ENCODE measurements around the gene ZNF296. TPM values are rescaled to one million over a fixed set of nuclear protein-coding genes. Genes with fewer than 3 reads are reported as not detected.
A peak's percentile ranks its signal among the peaks of the same experiment; 100 is the strongest.

ZNF296 gene
- polyA plus RNA-seq, 1 donor (not counting 4 experiments of a cell fraction or from before 2014, with no cell fraction given): 0.25 TPM

DNA sequence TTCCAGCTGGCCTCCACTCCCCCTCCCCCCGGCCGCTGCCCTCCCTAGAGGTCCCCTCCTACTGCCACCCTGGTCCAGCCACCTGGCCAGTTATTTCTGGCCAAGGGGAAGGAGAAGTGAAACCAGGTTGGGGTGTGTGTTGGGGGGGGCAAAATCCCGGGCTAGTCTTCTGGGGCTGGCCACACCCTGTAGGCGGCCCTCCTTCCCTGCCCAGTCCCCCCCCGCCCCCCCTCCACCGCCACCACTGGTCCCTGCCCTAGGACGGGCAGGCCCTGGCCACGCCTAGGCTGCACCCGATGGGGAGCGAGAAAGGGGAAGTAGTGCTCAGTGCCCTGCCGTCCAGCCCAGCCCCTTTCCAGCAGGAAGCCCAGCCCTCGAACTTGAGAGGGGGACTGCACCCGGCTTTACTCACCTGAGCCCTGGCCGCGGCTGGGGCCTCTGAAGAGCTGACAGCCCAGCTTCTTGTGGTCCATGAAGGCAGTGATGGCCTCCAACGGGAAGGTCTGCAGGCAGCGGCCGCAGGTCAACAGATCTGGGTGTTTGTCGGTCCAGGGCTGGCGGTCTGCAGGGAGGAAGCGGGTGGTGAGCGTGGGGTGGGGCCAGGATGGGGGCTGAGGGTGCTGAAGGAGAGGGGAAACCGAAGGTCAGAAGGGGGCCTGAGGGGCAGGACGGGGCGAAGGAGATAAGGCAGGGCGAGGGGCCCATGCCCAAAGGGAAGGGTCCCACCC, 813 bp downstream of the ZNF296 start:
- peaks cover 22% of the 10 kb centered on the region for H3K4me1 ChIP-seq (ENCODE audit: control insufficient read depth, extremely low read depth, insufficient read depth, low read length)
- TF ChIP-seq, protein P1, sequence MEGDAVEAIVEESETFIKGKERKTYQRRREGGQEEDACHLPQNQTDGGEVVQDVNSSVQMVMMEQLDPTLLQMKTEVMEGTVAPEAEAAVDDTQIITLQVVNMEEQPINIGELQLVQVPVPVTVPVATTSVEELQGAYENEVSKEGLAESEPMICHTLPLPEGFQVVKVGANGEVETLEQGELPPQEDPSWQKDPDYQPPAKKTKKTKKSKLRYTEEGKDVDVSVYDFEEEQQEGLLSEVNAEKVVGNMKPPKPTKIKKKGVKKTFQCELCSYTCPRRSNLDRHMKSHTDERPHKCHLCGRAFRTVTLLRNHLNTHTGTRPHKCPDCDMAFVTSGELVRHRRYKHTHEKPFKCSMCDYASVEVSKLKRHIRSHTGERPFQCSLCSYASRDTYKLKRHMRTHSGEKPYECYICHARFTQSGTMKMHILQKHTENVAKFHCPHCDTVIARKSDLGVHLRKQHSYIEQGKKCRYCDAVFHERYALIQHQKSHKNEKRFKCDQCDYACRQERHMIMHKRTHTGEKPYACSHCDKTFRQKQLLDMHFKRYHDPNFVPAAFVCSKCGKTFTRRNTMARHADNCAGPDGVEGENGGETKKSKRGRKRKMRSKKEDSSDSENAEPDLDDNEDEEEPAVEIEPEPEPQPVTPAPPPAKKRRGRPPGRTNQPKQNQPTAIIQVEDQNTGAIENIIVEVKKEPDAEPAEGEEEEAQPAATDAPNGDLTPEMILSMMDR (optimal IDR thresholded peaks at IDR 0.05 in 1 of 3, IDR thresholded peaks at IDR 0.05 in 1 of 3, conservative IDR thresholded peaks at IDR 0.05 in 1 of 3; ENCODE audit: extremely low read depth in 1 of 3, insufficient read depth in 2 of 3, low read length in 3 of 3): no peak
- TF ChIP-seq EZH2 (IDR thresholded peaks at IDR 0.05; ENCODE audit: low read length): no peak
- peaks cover 3 to 10% of the 10 kb centered on the region in 2 experiments for H3K36me3 ChIP-seq (ENCODE audit: control insufficient read depth in 2 of 2, extremely low read depth in 1 of 2, insufficient read depth in 2 of 2, low read length in 2 of 2)
- peaks cover 4% of the 10 kb centered on the region for H4K20me1 ChIP-seq (ENCODE audit: control insufficient read depth, extremely low read depth, insufficient read depth, low read length)
- H3K4me3 ChIP-seq (ENCODE audit: control insufficient read depth in 2 of 3, extremely low read depth in 1 of 3, insufficient read depth in 2 of 3, low read depth in 1 of 3, low read length in 3 of 3): peak overlapping the region; percentile 67 to 89 (median 76)
- H3K27me3 ChIP-seq (ENCODE audit: control insufficient read depth, extremely low read depth, insufficient read depth, low read length): no peaks in the 10 kb centered on the region
- H3K4me2 ChIP-seq (ENCODE audit: control insufficient read depth, extremely low read depth, insufficient read depth, low read depth, low read length): peak overlapping the region; percentile 85
- peak overlapping the region; percentile 65 for H2AFZ ChIP-seq (ENCODE audit: control insufficient read depth, low read length)
- dilution Hi-C loops (cut with MboI; ENCODE audit: extremely low pct_ligation_motif_present, low sequenced_read_pairs): no loop called here
- H3K27ac ChIP-seq (ENCODE audit: control insufficient read depth, insufficient read depth, low read length): peak overlapping the region; percentile 50
- H3K9me1 ChIP-seq (ENCODE audit: control insufficient read depth, extremely low read depth, insufficient read depth, low read length): peaks cover 2% of the 10 kb centered on the region
- FAIRE-seq: no peak
- no peaks in the 10 kb centered on the region for H3K9me3 ChIP-seq (ENCODE audit: control insufficient read depth, low read depth, low read length)
- peak overlapping the region; percentile 80 for H3K9ac ChIP-seq (ENCODE audit: control insufficient read depth, extremely low read depth, insufficient read depth, low read length)
- DNase-seq (ENCODE audit: low read depth, low spot score): peak; percentile 55
- H3K79me2 ChIP-seq (ENCODE audit: control insufficient read depth, insufficient read depth, low read length): peaks cover 16% of the 10 kb centered on the region

DNA sequence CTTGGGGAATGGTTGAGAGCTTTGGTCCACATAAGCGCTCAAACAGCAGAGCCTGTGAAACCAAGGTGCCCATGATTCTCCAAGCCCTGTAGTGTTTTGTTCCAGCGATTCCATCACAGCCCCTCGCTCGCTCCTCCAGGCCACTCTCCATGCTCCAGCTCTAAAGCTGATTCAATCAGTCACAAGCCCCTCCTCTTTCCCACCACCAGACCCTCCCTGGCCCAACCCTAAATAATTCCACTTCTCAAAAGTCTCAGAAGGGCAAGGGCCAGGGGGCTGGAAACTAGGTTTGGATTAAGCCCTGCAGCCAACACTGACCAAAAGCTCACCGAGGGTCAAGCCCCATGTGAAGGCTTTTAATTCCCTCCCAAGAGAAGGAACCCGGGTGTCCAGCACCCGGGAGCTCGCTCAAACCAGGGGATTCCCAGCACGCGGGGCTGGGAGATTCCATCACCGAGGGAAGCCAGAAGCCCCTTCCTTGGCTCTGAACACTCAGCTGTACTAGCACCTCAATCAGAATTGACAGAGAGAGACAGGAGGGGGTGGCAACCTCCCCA, 1.5 kb downstream of the ZNF296 start:
- Histone ChIP-seq H3K9ac (ENCODE audit: control insufficient read depth, extremely low read depth, insufficient read depth, low read length) (peak overlapping the region; percentile 37), H3K9me1 (ENCODE audit: control insufficient read depth, extremely low read depth, insufficient read depth, low read length) (peaks cover 2% of the 10 kb centered on the region), H3K4me2 (ENCODE audit: control insufficient read depth, extremely low read depth, insufficient read depth, low read depth, low read length) (peak overlapping the region; percentile 85), H3K9me3 (ENCODE audit: control insufficient read depth, low read depth, low read length) (no peaks in the 10 kb centered on the region), H2AFZ (ENCODE audit: control insufficient read depth, low read length) (no peak overlapping the region), H3K4me3 (ENCODE audit: control insufficient read depth in 2 of 3, extremely low read depth in 1 of 3, insufficient read depth in 2 of 3, low read depth in 1 of 3, low read length in 3 of 3) (peak overlapping the region; percentile 45 to 67 (median 64)), H3K27ac (ENCODE audit: control insufficient read depth, insufficient read depth, low read length) (peak overlapping the region; percentile 20), H3K4me1 (ENCODE audit: control insufficient read depth, extremely low read depth, insufficient read depth, low read length) (peaks cover 17% of the 10 kb centered on the region), H3K27me3 (ENCODE audit: control insufficient read depth, extremely low read depth, insufficient read depth, low read length) (no peaks in the 10 kb centered on the region), H4K20me1 (ENCODE audit: control insufficient read depth, extremely low read depth, insufficient read depth, low read length) (peaks cover 4% of the 10 kb centered on the region), H3K79me2 (ENCODE audit: control insufficient read depth, insufficient read depth, low read length) (peaks cover 10% of the 10 kb centered on the region), H3K36me3 (ENCODE audit: control insufficient read depth in 2 of 2, extremely low read depth in 1 of 2, insufficient read depth in 2 of 2, low read length in 2 of 2) (peaks cover 3 to 14% of the 10 kb centered on the region in 2 experiments)
- TF ChIP-seq EZH2 (IDR thresholded peaks at IDR 0.05; ENCODE audit: low read length): no peak
- TF ChIP-seq, protein P1 (optimal IDR thresholded peaks at IDR 0.05 in 1 of 3, IDR thresholded peaks at IDR 0.05 in 1 of 3, conservative IDR thresholded peaks at IDR 0.05 in 1 of 3; ENCODE audit: extremely low read depth in 1 of 3, insufficient read depth in 2 of 3, low read length in 3 of 3): no peak
- FAIRE-seq: no peak
- dilution Hi-C loops (cut with MboI; ENCODE audit: extremely low pct_ligation_motif_present, low sequenced_read_pairs): no loop called here
- DNase-seq (ENCODE audit: low read depth, low spot score): no peak

All from keratinocyte (primary cell).